Midbrain (tissue), 1 donor: ENCODE measurements around the gene PIM2.
"Not testable (repeated sequence)": the region's sequence is repeated elsewhere in the genome, so short reads cannot be mapped to it uniquely, and the experiment has no call there.

ENCODE experiments used
- DNase-seq: peaks from one replicate; lab custom pipeline; 2025; lab: John Stamatoyannopoulos, UW

Gene PIM2

GRCh38 chrX:48905090-48905790 is 13.6 kb downstream of the PIM2 start:
- DNase-seq: no peak

GRCh38 chrX:48904626-48905025 is 14.2 kb downstream of the PIM2 start:
- no peak for DNase-seq

- no peak for DNase-seq
Observed at GRCh38 chrX:48904180-48904579, 14.6 kb downstream of the PIM2 start.

- DNase-seq: no peak
Observed at GRCh38 chrX:48903290-48903689, 15.5 kb downstream of the PIM2 start.

- DNase-seq: no peak
Observed at GRCh38 chrX:48902776-48903175, 16.0 kb downstream of the PIM2 start.

- DNase-seq: no peak
Observed at GRCh38 chrX:48902135-48902534, 16.7 kb downstream of the PIM2 start.

- no peak for DNase-seq
Observed at GRCh38 chrX:48901069-48901468, 17.8 kb downstream of the PIM2 start.

GRCh38 chrX:48899078-48899410 is 19.8 kb downstream of the PIM2 start:
- no peak for DNase-seq

- DNase-seq: peak; percentile 93
Observed at GRCh38 chrX:48897625-48898306, 21.1 kb downstream of the PIM2 start, which contains the start of the genes PQBP1 and TIMM17B. Gene PQBP1 (plus strand): TSS chrX:48897930. CDS start chrX:48898510, 580 bp downstream. Gene TIMM17B (minus strand): TSS chrX:48897768. CDS start chrX:48897749, 19 bp downstream.

- DNase-seq: peak; percentile 63
Observed at GRCh38 chrX:48897157-48897624, 21.6 kb downstream of the PIM2 start.

- no peak for DNase-seq
Observed at GRCh38 chrX:48896611-48897011, 22.2 kb downstream of the PIM2 start.

- DNase-seq: no peak
Observed at GRCh38 chrX:48894891-48895290, 23.9 kb downstream of the PIM2 start.

GRCh38 chrX:48893556-48894348 is 25.1 kb downstream of the PIM2 start:
- no peak for DNase-seq

- no peak for DNase-seq
Observed at GRCh38 chrX:48892896-48893295, 25.9 kb downstream of the PIM2 start.

- peak; percentile 79 for DNase-seq
Observed at GRCh38 chrX:48891402-48892288, 27.2 kb downstream of the PIM2 start.

GRCh38 chrX:48890934-48891401 is 27.9 kb downstream of the PIM2 start:
- peak; percentile 8 for DNase-seq

GRCh38 chrX:48890296-48890925 is 28.4 kb downstream of the PIM2 start:
- DNase-seq: no peak

- not testable (repeated sequence) for DNase-seq
Observed at GRCh38 chrX:48886586-48886985, 32.2 kb downstream of the PIM2 start.

- DNase-seq: no peak
Observed at GRCh38 chrX:48883729-48884128, 35.1 kb downstream of the PIM2 start.

GRCh38 chrX:48876944-48877343 is 41.9 kb downstream of the PIM2 start:
- DNase-seq: not testable (repeated sequence)

- DNase-seq: not testable (repeated sequence)
Observed at GRCh38 chrX:48872017-48872416, 46.8 kb downstream of the PIM2 start.
